Mononuclear cell (primary cell): Measurements from ENCODE around the gene CAPG. TPM values are rescaled to one million over a fixed set of nuclear protein-coding genes. Genes with fewer than 3 reads are reported as not detected.
"Not testable (repeated sequence)": the region's sequence is repeated elsewhere in the genome, so short reads cannot be mapped to it uniquely, and the experiment has no call there.

Source experiments
- H3K27me3 ChIP-seq: 2 replicates; pipeline ENCODE4 v1.6.0; 2011; ENCODE audit warnings: low read length, control low read depth; ENCODE audit not compliant: insufficient read depth
- H3K4me1 ChIP-seq: 2 replicates; pipeline ENCODE4 v1.5.1; 2011; ENCODE audit warnings: mild to moderate bottlenecking, low read length, control low read depth; ENCODE audit not compliant: insufficient read depth
- H3K4me3 ChIP-seq: 2 replicates; pipeline ENCODE4 v1.5.1; 2011; ENCODE audit warnings: mild to moderate bottlenecking, low read length, moderate library complexity
- H3K9me3 ChIP-seq: 2 replicates; pipeline ENCODE4 v1.5.1; 2011; ENCODE audit warnings: low read depth, mild to moderate bottlenecking, control low read depth, low read length
- total RNA-seq: library from RNA; depleted of rRNA; stranded (reverse); fragments of >200 nt; gene quantifications from one replicate; pipeline ENCODE4 v1.2.3, GENCODE V29; 2012

The CAPG gene
- total RNA-seq, 1 donor, result 107 TPM

DNA sequence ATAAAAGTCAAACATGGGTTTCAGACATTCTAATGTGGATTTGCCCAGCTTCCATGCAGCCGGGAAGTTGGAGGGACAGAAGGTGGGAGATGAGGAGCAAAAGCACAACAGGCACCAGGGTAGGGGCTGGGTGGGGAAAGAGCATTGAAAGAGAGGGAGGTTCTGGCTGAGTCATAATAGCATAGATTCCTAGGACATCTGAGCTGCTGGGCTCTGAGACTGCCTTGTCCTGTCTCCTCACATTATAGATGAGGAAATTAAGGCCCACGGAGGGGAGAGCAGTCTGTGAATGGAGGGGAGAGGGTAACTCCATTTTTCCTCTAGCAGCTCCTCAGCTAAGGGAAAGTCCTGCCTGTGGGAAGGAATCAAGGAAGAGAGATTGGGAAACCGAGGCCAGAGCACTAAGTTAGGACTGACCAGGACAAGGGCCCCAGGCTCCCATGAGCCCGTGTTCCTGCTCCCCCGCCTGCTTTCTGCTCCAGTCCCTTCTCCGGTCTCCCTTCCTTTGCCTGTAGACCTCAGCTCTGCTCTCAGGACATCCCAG lies 34.5 kb upstream of the CAPG start:
- Histone ChIP-seq H3K4me1 (peaks cover 8% of the 10 kb centered on the region), H3K9me3 (no peaks in the 10 kb centered on the region), H3K27me3 (no peaks in the 10 kb centered on the region), H3K4me3 (no peak overlapping the region)

DNA sequence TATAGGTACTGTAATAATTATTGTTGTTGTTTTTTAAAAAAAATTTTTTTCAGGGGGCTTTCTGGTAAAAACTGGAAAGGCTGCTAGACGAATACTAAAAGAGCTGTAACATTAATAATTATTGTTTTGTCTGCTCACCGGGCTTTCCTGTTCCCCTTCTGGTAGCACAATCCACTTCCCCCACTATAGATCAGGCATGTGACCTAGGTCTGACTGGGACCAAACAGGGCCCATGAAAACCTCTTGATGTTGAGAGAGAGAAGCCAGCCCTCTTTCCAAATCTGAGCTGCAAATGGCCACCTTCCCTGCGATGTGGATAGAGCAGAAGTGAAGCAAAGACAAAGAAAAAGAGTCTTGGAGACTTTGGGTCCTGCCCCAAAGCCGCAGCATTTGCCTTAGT lies 31.7 kb upstream of the CAPG start:
- Histone ChIP-seq H3K9me3 (no peaks in the 10 kb centered on the region), H3K4me3 (no peak overlapping the region), H3K27me3 (no peaks in the 10 kb centered on the region), H3K4me1 (peaks cover 31% of the 10 kb centered on the region)

GRCh38 chr2:85440729-85441128 lies 30.6 kb upstream of the CAPG start:
- H3K27me3 ChIP-seq, result no peaks in the 10 kb centered on the region
- no peaks in the 10 kb centered on the region for H3K9me3 ChIP-seq
- H3K4me1 ChIP-seq, result peaks cover 40% of the 10 kb centered on the region
- H3K4me3 ChIP-seq, result no peak overlapping the region

GRCh38 chr2:85439986-85440385 lies 29.8 kb upstream of the CAPG start:
- Histone ChIP-seq H3K9me3 (no peaks in the 10 kb centered on the region), H3K4me3 (no peak overlapping the region), H3K27me3 (no peaks in the 10 kb centered on the region), H3K4me1 (peaks cover 46% of the 10 kb centered on the region)

DNA sequence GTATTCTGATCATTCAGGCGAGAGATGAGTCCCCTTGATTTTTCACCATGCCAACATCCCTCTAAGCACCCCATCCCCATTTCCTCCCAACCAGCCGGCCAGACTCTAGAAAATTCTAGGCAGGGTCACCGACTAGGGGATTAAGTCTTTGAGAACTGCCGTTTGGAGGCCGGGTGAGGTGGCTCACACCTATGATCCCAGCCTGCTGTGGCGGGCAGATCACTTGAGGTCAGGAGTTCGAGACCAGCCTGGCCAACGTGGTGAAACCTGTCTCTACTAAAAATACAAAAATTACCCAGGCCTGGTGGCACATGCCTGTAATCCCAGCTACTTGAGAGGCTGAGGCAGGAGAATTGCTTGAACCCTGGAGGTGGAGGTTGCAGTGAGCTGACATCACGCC lies 29.4 kb upstream of the CAPG start:
- H3K4me3 ChIP-seq, H3K9me3 ChIP-seq, H3K27me3 ChIP-seq: not testable (repeated sequence)
- peaks cover 49% of the 10 kb centered on the region for H3K4me1 ChIP-seq

DNA sequence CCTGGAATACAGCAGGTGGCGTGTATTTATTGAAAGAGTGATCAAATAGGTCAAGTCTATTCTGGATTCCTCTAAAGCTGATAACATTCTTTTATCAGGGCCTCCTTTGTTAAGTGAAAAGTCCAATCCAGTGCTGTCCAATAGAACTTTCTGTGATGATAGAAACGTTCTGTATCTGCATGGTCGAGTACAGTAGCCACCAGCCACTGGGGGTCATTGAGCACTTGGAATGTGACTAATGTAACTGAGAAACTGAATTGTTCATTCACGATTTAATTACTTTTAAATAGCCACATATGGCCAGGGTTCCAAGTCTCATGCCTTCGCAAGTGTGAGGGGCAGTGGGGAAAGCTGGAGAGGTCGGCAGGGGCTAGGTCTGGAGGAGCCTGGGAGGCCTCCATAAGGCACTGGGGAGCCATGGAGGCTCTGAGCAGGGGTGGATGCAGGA lies 28.9 kb upstream of the CAPG start:
- peaks cover 50% of the 10 kb centered on the region for H3K4me1 ChIP-seq
- H3K4me3 ChIP-seq, result no peak overlapping the region

DNA sequence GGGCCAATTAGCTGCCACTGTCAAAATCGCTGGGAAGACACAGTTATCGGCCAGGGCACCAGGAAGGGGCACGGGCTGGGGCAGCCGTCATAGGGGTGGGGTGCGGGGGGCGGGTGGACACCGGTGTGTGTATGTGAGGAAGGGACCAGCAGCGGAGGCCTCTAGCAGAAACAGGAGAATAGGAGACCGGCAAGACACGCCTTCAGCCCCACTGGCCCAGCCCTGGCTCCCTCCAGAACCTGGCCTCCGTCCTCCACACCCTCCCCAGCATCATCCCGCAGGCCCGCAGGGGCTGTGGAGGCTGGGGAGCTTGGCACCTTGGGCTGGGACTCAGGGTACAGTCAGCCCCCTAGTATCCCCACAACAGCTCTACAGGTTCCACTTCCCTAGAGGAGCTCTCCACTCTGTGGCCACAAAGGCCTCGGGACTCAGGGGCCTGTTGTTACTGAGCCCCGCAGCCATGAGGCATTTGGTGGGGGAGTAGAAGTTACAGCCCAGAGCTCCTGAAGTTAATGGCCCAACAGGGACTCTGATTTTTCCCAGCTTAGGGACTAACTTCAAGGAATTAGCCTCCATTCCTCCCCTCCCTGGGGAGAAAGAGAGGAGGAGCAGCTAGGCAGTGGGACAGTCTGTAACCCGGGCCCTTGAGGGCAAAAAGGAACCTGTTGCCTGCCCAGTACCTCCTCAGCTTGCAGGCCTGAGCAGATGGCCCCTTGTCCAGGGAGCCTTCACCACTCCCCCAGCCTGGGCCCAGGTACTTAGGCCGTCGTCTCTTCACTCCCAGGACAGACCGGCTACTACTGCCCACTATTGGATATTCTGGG lies 28.2 kb upstream of the CAPG start:
- H3K27me3 ChIP-seq, result no peaks in the 10 kb centered on the region
- H3K4me1 ChIP-seq, result peaks cover 50% of the 10 kb centered on the region
- H3K9me3 ChIP-seq, result no peaks in the 10 kb centered on the region
- peak overlapping the region; percentile 28 for H3K4me3 ChIP-seq

More for the DNA sequence above, 28.9 kb upstream of the CAPG start:
- no peaks in the 10 kb centered on the region for H3K27me3 ChIP-seq
- H3K9me3 ChIP-seq, result no peaks in the 10 kb centered on the region

DNA sequence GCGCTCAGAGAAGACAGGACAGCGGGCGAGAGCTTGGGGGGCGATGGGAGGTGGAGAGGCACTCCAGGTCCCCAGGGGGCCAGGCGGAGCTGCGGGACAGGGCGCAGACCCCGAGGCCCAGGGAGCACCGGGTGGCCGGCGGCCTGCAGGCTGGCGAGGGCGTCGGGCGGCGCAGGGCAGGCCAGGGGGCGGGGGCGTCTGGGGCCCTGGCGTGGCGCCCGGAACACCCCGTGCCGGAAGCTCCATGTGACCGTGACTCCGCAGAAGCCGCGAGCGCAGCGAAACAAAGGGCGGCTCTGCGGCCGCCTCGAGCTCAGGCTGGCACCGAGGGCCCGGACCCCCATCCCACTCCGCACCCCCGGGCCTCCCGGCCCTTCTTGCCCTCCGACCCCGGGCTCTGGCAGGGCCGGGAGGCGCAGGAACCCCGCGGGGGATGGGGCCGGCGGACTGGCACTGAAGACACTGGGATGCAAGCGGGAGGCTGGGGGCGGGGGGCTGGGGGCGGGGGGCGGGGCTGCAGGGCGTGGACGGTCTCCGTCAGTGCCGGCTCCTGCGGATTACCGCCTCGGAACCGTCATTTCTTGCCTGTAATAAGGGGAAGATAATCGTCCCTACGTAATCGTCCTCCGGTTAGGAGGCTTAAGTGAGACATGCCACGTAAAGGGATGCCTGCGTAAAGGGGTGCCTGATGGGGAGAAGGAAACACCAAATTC lies 27.5 kb upstream of the CAPG start:
- Histone ChIP-seq H3K9me3 (no peaks in the 10 kb centered on the region), H3K4me3 (peak overlapping the region; percentile 29), H3K4me1 (peaks cover 50% of the 10 kb centered on the region), H3K27me3 (no peaks in the 10 kb centered on the region)

GRCh38 chr2:85436836-85437487 lies 26.8 kb upstream of the CAPG start:
- H3K9me3 ChIP-seq, result no peaks in the 10 kb centered on the region
- H3K4me1 ChIP-seq, result peaks cover 47% of the 10 kb centered on the region
- peak overlapping the region; percentile 29 for H3K4me3 ChIP-seq
- no peaks in the 10 kb centered on the region for H3K27me3 ChIP-seq

GRCh38 chr2:85435981-85436835 lies 26.0 kb upstream of the CAPG start:
- no peak overlapping the region for H3K4me3 ChIP-seq

DNA sequence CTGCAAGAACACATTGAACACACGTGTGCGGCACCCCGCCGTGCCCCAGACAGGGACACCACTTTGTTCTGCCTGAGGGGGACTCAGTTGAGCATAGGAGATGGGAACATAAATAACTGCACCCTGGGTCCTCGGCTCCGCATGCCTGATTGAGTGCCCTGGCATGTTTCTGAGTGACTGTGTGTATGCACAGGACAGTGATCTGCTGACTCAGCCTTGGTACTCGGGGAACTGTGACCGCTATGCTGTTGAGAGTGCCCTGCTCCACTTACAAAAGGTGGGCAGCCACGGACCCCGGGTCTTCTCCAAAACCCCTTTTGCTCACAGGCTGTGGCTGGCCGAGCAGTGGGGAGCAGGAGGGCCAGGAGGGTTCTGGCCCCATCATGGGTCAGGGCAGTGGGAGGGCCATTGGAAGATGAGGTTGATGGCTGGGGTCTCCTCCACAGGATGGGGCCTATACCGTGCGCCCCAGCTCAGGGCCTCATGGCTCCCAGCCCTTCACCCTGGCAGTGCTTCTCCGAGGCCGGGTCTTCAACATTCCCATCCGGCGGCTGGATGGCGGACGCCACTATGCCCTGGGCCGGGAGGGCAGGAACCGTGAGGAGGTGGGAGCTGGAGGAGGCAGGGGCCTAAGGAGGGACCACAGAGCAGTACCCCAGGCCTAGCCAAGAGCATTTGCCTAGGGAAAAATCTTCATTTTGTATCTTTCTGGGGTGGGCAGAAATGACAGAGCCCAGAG lies 25.2 kb upstream of the CAPG start:
- Histone ChIP-seq H3K4me3 (no peak overlapping the region), H3K4me1 (peaks cover 42% of the 10 kb centered on the region), H3K9me3 (no peaks in the 10 kb centered on the region), H3K27me3 (no peaks in the 10 kb centered on the region)

More at GRCh38 chr2:85435981-85436835, 26.0 kb upstream of the CAPG start:
- peaks cover 42% of the 10 kb centered on the region for H3K4me1 ChIP-seq
- no peaks in the 10 kb centered on the region for H3K27me3 ChIP-seq
- no peaks in the 10 kb centered on the region for H3K9me3 ChIP-seq

GRCh38 chr2:85434696-85435095 lies 24.5 kb upstream of the CAPG start:
- Histone ChIP-seq H3K4me3 (no peak overlapping the region), H3K9me3 (no peaks in the 10 kb centered on the region), H3K4me1 (peaks cover 44% of the 10 kb centered on the region), H3K27me3 (no peaks in the 10 kb centered on the region)

- H3K9me3 ChIP-seq, result no peaks in the 10 kb centered on the region
- no peaks in the 10 kb centered on the region for H3K27me3 ChIP-seq
- H3K4me3 ChIP-seq, result no peak overlapping the region
- H3K4me1 ChIP-seq, result peaks cover 47% of the 10 kb centered on the region
Observed at GRCh38 chr2:85433511-85434089, 23.4 kb upstream of the CAPG start.
